SK-N-MC (cell line): ENCODE data around the gene ARVCF.

ENCODE experiments used
- EZH2 ChIP-seq: fragments of 200-600 bp; sonication (generic); IDR thresholded peaks from one replicate; pipeline ENCODE4 v1.6.1; 2017; ENCODE audit warnings: antibody characterized with exemption
- FOXP2 ChIP-seq: optimal IDR thresholded peaks from 2 replicates; pipeline ENCODE3; 2011; ENCODE audit warnings: mild to moderate bottlenecking, moderate library complexity; ENCODE audit not compliant: insufficient read depth; ENCODE audit errors: extremely low read length, control extremely low read depth
- POLR2AphosphoS5 ChIP-seq: IDR thresholded peaks from 2 replicates; pipeline ENCODE4 v1.6.1; 2012; ENCODE audit warnings: mild to moderate bottlenecking, low read depth, low read length, borderline replicate concordance

DNA sequence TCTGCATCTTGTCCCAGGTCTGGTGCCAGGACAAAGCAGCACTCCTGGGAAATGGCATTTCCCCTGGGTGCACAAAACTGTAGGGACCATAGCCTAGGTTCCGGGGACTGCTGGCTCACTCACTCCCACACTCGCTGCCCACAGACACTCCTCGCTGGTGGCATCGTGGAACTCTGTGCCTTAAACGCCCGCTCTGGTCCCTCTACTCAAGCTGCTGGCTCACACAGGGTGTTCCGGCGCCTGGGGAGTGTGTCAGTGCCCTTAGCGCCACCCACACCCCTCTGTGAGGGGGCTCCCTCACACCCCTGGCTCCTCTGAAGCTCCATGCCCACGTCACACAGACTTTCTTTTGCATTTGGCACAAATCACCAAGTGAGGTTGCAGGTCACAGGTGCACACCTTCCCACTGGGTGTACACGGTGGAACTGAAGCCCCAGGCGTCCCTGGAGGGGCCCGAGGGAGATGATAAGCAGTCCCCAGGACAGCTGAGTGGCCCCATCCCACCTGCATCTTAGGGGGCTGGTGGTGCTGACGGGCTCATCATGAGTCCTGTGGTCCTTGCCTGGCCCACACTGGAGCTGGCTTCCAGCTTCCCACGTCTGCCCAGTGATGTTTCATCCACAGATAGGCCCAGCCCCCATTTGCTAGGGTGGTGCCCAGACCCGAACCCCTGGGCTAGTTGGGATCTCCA lies 40.2 kb upstream of the ARVCF start:
- TF ChIP-seq EZH2 (no peak), POLR2AphosphoS5 (no peak), FOXP2 (no peak)
